SJSA1 (cell line): ENCODE data around the gene FMO3. TPM values are rescaled to one million over a fixed set of nuclear protein-coding genes. Genes with fewer than 3 reads are reported as not detected.

ENCODE experiments used
- DNase-seq, 2 experiments: peaks; one replicate each; pipeline ENCODE4 v3.0.0-alpha.2; 2015 to 2020; ENCODE audit warnings: low spot score in 2 of 2, low read depth in 1 of 2
- H3K27ac ChIP-seq: fragments of 250-450 bp; sonication (Bioruptor Pico); 2 replicates; pipeline ENCODE4 v1.5.1; 2020; ENCODE audit warnings: mild to moderate bottlenecking, moderate library complexity
- H3K27me3 ChIP-seq: fragments of 250-450 bp; sonication (Bioruptor Pico); replicated peaks from 2 replicates; pipeline ENCODE4 v1.5.1; 2020; ENCODE audit warnings: mild to moderate bottlenecking, moderate library complexity
- H3K36me3 ChIP-seq: fragments of 250-450 bp; sonication (Bioruptor Pico); 2 replicates; pipeline ENCODE4 v1.5.1; 2020; ENCODE audit warnings: mild to moderate bottlenecking
- H3K4me1 ChIP-seq: fragments of 250-450 bp; sonication (Bioruptor Pico); replicated peaks from 2 replicates; pipeline ENCODE4 v1.6.1; 2021; ENCODE audit warnings: mild to moderate bottlenecking
- H3K4me3 ChIP-seq: fragments of 250-450 bp; sonication (Bioruptor Pico); 2 replicates; pipeline ENCODE4 v1.5.1; 2020; ENCODE audit warnings: mild to moderate bottlenecking
- H3K9me3 ChIP-seq: fragments of 250-450 bp; sonication (Bioruptor Pico); replicated peaks from 2 replicates; pipeline ENCODE4 v1.5.1; 2020; ENCODE audit warnings: mild to moderate bottlenecking
- total RNA-seq: library from RNA; depleted of rRNA; stranded (reverse); fragments of >200 nt; shearing (Covaris generic); gene quantifications from 2 replicates; pipeline ENCODE4 v1.2.3, GENCODE V29; 2014

Gene FMO3
- total RNA-seq, 1 experiment from 2014 or later = 3.4 TPM

GRCh38 chr1:171103862-171104261 is 13.2 kb downstream of the FMO3 start:
- H3K9me3 ChIP-seq = no peaks in the 10 kb centered on the region
- no peaks in the 10 kb centered on the region for H3K27me3 ChIP-seq
- H3K4me1 ChIP-seq = no peaks in the 10 kb centered on the region
- DNase-seq = no peak
- no peak overlapping the region for H3K4me3 ChIP-seq
- no peaks in the 10 kb centered on the region for H3K36me3 ChIP-seq
- H3K27ac ChIP-seq = no peak overlapping the region

- no peaks in the 10 kb centered on the region; the same call in 1 of the 2 replicates for H3K9me3 ChIP-seq
- no peak overlapping the region for H3K27ac ChIP-seq
- no peaks in the 10 kb centered on the region for H3K4me1 ChIP-seq
- DNase-seq = no peak
- H3K36me3 ChIP-seq = no peaks in the 10 kb centered on the region
- no peaks in the 10 kb centered on the region for H3K27me3 ChIP-seq
- H3K4me3 ChIP-seq = no peak overlapping the region
Measured at GRCh38 chr1:171107262-171107940, 16.7 kb downstream of the FMO3 start.

GRCh38 chr1:171107969-171108368 is 17.3 kb downstream of the FMO3 start:
- no peak overlapping the region for H3K27ac ChIP-seq
- DNase-seq = no peak
- no peaks in the 10 kb centered on the region for H3K4me1 ChIP-seq

GRCh38 chr1:171109966-171110365 is 19.3 kb downstream of the FMO3 start:
- no peaks in the 10 kb centered on the region for H3K27me3 ChIP-seq
- no peak overlapping the region for H3K27ac ChIP-seq
- H3K36me3 ChIP-seq = no peaks in the 10 kb centered on the region
- no peaks in the 10 kb centered on the region; the same call in 1 of the 2 replicates for H3K9me3 ChIP-seq
- no peak overlapping the region for H3K4me3 ChIP-seq
- no peak for DNase-seq
- H3K4me1 ChIP-seq = no peaks in the 10 kb centered on the region

More at GRCh38 chr1:171107969-171108368, 17.3 kb downstream of the FMO3 start:
- no peaks in the 10 kb centered on the region; the same call in 1 of the 2 replicates for H3K9me3 ChIP-seq
- no peaks in the 10 kb centered on the region for H3K27me3 ChIP-seq
- H3K36me3 ChIP-seq = no peaks in the 10 kb centered on the region
- H3K4me3 ChIP-seq = no peak overlapping the region

GRCh38 chr1:171110621-171111326 is 20.1 kb downstream of the FMO3 start:
- Histone ChIP-seq H3K4me3 (no peak overlapping the region), H3K9me3 (no peaks in the 10 kb centered on the region; the same call in 1 of the 2 replicates), H3K27me3 (no peaks in the 10 kb centered on the region), H3K4me1 (no peaks in the 10 kb centered on the region), H3K27ac (no peak overlapping the region), H3K36me3 (no peaks in the 10 kb centered on the region)
- DNase-seq = no peak

- Histone ChIP-seq H3K4me3 (no peak overlapping the region), H3K9me3 (no peaks in the 10 kb centered on the region; the same call in 1 of the 2 replicates), H3K4me1 (no peaks in the 10 kb centered on the region), H3K27me3 (no peaks in the 10 kb centered on the region), H3K27ac (no peak overlapping the region), H3K36me3 (no peaks in the 10 kb centered on the region)
- no peak for DNase-seq
Measured at GRCh38 chr1:171112119-171112518, 21.4 kb downstream of the FMO3 start.

- Histone ChIP-seq H3K4me1 (no peaks in the 10 kb centered on the region), H3K36me3 (no peaks in the 10 kb centered on the region), H3K27ac (no peak overlapping the region), H3K9me3 (no peaks in the 10 kb centered on the region; the same call in 1 of the 2 replicates), H3K4me3 (no peak overlapping the region), H3K27me3 (no peaks in the 10 kb centered on the region)
- no peak for DNase-seq
Measured at GRCh38 chr1:171113382-171113781, 22.7 kb downstream of the FMO3 start.

GRCh38 chr1:171115280-171115897 is 24.7 kb downstream of the FMO3 start:
- Histone ChIP-seq H3K36me3 (no peaks in the 10 kb centered on the region), H3K27me3 (no peaks in the 10 kb centered on the region), H3K4me1 (no peaks in the 10 kb centered on the region), H3K4me3 (no peak overlapping the region), H3K9me3 (no peaks in the 10 kb centered on the region), H3K27ac (no peak overlapping the region)
- no peak for DNase-seq

- Histone ChIP-seq H3K9me3 (no peaks in the 10 kb centered on the region), H3K4me1 (no peaks in the 10 kb centered on the region), H3K4me3 (no peak overlapping the region), H3K27me3 (no peaks in the 10 kb centered on the region), H3K27ac (no peak overlapping the region), H3K36me3 (no peaks in the 10 kb centered on the region)
- no peak for DNase-seq
Measured at GRCh38 chr1:171116676-171117075, 26.0 kb downstream of the FMO3 start.

GRCh38 chr1:171117085-171117484 is 26.4 kb downstream of the FMO3 start:
- H3K27ac ChIP-seq = no peak overlapping the region

GRCh38 chr1:171119648-171120047 is 28.9 kb downstream of the FMO3 start:
- Histone ChIP-seq H3K27ac (no peak overlapping the region), H3K4me1 (no peaks in the 10 kb centered on the region), H3K4me3 (no peak overlapping the region), H3K9me3 (no peaks in the 10 kb centered on the region), H3K27me3 (no peaks in the 10 kb centered on the region), H3K36me3 (no peaks in the 10 kb centered on the region)
- no peak for DNase-seq

More at GRCh38 chr1:171117085-171117484, 26.4 kb downstream of the FMO3 start:
- H3K27me3 ChIP-seq = no peaks in the 10 kb centered on the region
- no peaks in the 10 kb centered on the region for H3K36me3 ChIP-seq
- no peaks in the 10 kb centered on the region for H3K4me1 ChIP-seq
- no peaks in the 10 kb centered on the region for H3K9me3 ChIP-seq
- H3K4me3 ChIP-seq = no peak overlapping the region
- no peak for DNase-seq

GRCh38 chr1:171122299-171122698 is 31.6 kb downstream of the FMO3 start:
- no peak for DNase-seq
- H3K36me3 ChIP-seq = no peaks in the 10 kb centered on the region
- no peaks in the 10 kb centered on the region for H3K9me3 ChIP-seq
- H3K27me3 ChIP-seq = no peaks in the 10 kb centered on the region
- H3K4me3 ChIP-seq = no peak overlapping the region
- H3K27ac ChIP-seq = no peak overlapping the region
- H3K4me1 ChIP-seq = peaks cover 10% of the 10 kb centered on the region

GRCh38 chr1:171122893-171123292 is 32.2 kb downstream of the FMO3 start:
- Histone ChIP-seq H3K36me3 (no peaks in the 10 kb centered on the region), H3K9me3 (no peaks in the 10 kb centered on the region), H3K4me3 (no peak overlapping the region), H3K27ac (no peak overlapping the region), H3K27me3 (no peaks in the 10 kb centered on the region), H3K4me1 (peaks cover 13% of the 10 kb centered on the region)
- DNase-seq = no peak

- H3K27ac ChIP-seq = peak overlapping the region; percentile 69
- H3K27me3 ChIP-seq = no peaks in the 10 kb centered on the region
- H3K9me3 ChIP-seq = 0 out of 2 replicates have a peak, but pooled peaks cover 2% of the 10 kb centered on the region
- no peak for DNase-seq
- no peak overlapping the region for H3K4me3 ChIP-seq
- H3K4me1 ChIP-seq = peaks cover 22% of the 10 kb centered on the region
- H3K36me3 ChIP-seq = no peaks in the 10 kb centered on the region
Measured at GRCh38 chr1:171126504-171126903, 35.8 kb downstream of the FMO3 start.
